Islet precursor cell (in vitro differentiated cells): Measurements from ENCODE around the gene AXIN1.
"Not testable (repeated sequence)": the region's sequence is repeated elsewhere in the genome, so short reads cannot be mapped to it uniquely, and the experiment has no call there.

Experiments used
- DNase-seq: peaks from one replicate; pipeline ENCODE4 v3.0.0-alpha.2; 2018

AXIN1 gene

DNA sequence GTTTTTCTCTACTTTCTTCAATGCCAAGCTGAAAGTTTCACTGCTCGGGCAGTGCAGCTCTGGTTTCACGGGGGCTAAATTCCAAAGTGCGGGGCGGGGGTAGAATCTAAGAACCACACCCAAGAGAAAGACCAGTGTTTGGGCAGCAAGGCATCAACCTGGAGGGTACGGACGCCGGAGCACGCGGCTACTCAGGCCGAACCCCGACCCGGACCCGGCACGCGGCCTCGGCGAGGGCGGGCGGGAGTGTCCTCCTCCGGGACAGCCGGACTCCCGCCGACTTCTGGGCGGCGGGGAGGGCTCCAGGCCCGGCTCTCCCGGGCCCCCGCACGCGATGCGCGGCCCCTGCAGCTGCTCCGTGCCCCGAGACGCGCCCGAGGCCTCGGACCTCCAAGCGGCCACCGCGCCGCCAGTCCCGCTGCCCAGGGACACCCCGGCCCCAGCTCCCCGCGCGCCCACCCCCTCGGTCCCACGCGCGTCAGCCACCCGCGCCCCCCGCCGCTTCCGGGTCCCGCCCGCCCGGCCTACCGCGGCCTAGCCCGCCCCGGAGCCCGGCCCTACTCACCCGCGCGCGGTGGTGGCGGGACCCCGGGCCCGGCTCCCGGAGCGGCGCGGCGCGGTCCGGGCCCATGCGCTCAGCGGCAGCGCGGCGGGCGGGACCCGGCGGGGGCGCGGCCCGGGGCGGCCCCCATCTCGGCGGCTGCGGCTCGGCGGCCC, 561 bp downstream of the AXIN1 start:
- DNase-seq, result peak; percentile 55

DNA sequence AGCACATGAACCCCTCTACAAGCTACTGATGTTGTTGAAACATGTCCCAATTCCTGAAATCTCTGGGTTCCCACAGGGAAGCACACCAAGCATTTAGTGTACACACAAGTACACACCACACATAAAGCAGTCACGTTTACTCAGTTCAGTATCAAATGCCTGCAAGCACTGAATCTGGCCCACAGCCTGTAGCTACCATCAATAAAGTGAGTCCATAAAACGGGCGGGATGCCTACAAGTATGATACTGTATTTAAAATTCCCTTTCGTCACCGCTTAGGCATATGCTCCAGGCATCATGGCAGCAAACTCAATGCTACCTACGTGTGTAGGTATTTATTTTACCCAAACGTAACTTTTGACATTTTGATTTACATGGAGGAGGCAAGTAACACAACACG, 2.3 kb downstream of the AXIN1 start:
- DNase-seq, result no peak

DNA sequence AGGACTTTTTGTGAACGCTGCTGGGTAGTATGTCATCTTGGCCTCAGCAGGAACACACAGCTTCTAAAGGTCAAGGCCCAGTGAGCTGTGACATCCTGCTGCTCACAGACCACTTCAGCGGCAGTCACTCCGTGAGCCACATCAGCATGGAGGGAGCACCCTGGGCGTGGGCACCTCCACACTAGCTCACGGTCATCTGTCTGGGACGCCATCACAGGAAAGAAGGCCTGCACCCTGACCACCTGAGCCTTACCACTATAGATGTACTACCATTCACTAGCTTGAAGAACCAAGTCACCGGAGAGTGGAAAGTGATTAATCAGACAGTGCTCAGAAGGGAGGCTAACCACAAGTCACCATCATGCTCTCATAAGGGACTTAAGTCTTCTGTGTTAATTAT, 3.3 kb downstream of the AXIN1 start:
- no peak for DNase-seq

DNA sequence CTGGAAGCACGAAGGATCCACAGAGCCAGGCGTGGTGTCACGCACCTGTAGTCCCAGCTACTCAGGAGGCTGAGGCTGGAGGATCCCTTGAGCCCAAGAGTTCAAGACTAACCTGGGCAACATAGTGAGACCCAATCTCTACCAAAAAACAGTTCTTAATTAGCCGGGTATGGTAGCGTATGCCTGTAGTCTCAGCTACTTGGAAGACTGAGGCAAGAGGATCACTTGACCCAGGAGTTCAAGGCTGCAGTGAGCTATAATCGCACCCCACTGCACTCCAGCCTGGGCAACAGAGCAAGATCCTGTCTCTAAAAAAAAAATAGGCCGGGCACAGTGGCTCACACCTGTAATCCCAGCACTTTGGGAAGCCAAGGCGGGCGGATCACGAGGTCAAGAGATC, 4.0 kb downstream of the AXIN1 start:
- not testable (repeated sequence) for DNase-seq

DNA sequence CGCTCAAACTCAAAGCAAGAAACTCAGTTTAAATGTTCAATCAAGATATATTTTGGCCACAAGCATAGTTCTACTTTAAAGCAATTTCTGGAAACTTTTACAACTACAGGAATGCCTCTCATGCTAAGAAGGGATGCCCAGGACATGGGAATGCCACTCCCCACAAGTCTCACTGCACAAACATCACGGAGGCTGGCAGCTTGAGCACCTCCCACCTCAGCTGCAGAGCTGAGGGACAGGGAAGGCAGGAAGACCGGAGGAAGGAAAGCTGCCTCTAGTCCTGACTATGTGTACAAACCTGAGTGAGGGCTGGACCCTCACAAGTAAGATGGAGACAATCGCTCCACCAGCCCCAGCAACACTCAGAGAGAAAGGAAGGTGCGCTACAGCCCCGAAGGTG, 5.3 kb downstream of the AXIN1 start:
- no peak for DNase-seq

DNA sequence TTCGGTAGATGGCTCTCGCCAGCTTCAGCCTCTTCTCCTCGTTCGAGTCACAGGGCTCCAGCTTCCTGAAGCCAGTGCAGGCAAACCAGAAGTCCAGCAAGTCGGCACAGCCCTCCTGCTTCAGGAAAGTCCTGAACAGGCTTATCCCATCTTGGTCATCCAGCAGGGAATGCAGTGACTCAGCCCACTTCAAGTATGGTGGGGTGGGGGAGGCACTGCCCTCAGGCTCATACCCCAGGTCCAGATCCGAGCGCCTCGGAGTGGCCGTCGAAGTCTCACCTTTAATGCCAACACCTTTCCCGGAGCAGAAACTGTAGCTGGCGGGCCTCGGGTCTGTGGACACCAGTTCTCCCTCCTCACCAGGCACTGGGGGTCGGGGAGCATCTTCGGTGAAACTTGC, 5.9 kb downstream of the AXIN1 start:
- peak; percentile 90 for DNase-seq

DNA sequence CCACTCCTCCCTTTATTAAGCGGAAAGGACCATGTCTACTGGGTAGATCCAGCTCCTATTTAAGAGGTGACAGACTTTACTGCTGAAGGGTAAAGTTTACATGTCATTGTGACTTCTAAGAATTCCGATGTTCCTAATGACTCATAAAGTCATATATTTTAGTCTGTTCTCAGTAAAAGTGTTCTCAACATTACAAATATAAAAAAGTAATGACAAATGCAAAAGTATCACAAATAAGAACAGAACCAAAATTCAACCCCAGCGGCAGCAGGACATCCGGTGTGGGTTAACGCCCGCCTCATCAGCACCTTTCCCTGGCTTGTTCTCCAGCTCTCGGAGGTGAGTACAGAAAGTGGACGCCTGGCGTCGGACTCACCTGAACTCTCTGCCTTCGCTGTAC, 6.8 kb downstream of the AXIN1 start:
- DNase-seq, result peak; percentile 40

DNA sequence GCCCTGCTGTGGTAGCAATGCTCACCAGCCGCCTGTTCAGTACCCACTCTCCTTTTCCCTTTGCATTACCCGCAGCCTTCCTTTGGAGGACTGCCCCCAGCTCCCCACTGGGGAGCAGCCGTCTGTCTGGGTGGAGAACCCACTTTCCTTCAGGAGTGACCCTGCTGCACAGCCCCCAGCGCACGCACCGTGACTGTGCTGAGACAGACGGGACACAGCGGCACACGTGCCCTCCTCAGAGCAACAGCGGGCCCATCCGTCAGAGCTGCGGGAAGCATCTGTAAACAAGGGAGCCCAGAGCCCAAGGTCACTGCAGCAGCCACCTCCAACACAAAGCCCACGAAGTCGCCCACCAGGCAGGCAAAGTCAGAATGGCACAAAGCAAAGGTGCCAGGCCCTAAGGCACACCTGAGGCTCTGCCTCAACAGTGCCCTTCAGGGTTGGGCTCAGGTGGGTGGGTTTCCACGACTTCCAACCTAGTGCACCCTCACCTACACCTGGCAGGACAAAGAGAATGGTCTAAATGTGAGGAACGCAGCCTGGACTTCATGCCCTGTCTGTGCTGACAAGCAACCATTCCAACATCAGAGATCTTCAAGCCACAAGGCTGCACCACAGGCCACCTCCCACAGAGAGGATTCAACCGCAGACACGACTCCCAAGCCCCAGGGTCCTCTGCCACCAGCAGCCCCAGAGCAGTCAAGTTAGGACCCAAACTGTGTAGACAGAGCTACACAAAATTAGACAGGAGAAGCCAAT, 9.9 kb downstream of the AXIN1 start:
- no peak for DNase-seq

DNA sequence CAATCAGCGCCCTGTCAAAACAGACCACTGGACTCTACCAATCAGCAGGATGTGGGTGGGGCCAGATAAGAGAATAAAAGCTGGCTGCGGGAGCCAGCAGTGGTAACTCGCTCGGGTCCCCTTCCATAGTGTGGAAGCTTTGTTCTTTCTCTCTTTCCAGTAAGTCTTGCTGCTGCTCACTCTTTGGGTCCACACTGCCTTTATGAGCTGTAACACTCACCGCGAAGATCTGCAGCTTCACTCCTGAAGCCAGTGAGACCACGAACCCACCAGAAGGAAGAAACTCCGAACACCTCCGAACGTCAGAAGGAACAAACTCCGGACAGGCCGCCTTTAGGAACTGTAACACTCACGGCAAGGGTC, 10.6 kb downstream of the AXIN1 start:
- not testable (repeated sequence) for DNase-seq

DNA sequence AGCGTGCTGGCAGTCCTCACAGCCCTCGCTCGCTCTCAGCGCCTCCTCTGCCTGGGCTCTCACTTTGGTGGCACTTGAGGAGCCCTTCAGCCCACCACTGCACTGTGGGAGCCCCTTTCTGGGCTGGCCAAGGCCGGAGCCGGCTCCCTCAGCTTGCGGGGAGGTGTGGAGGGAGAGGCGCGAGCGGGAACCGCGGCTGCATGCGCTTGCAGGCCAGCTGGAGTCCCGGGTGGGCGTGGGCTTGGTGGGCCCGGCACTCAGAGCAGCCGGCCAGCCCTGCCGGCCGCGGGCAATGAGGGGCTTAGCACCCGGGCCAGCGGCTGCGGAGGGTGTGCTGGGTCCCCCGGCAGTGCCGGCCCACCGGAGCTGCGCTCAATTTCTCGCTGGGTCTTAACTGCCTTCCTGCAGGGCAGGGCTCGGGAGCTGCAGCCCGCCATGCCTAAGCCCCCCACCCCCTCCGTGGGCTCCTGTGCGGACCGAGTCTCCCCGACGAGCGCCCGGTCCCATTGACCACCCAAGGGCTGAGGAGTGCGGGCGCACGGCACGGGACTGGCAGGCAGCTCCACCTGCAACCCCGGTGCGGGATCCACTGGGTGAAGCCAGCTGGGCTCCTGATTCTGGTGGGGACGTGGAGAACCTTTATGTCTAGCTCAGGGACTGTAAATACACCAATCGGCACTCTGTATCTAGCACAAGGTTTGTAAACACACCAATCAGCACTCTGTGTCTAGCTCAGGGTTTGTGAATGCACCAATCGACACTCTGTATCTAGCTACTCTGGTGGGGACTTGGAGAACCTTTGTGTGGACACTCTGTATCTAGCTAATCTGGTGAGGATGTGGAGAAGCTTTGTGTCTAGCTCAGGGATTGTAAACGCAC, 11.2 kb downstream of the AXIN1 start:
- not testable (repeated sequence) for DNase-seq

DNA sequence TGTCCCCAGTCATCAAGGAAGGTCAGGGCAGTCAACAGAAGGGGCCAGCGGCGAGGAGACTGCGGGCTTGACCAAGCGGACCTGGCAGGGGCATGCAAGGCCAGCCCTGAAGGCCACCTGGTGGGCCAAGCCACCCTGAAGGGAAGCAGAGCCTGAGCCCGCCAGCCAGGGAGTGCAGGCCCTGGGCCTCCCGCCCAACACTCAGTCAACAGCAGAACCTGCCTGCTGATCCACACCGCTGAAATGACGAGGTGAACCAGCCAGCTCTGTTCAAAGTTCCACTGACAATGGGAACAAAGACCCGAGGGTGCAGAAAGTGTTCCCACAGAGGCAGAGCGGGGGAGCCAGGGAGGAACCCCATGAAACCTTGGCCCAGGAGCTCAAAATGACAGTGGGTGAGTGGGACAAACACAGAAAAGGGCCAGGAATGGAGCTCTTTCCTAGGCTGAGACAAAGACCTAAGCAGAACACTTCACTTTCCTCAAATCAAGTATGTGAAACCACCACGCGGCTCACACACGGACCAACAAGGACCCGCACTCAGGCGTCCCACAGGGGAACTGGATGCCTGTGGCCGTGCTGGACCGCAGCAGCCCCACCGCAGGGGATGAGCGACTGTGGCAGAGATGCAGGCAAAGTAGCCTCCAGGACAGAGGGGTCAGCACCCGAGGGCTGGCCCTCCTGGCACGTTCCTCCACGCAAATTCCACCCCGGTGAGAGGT, 12.0 kb downstream of the AXIN1 start:
- peak; percentile 43 for DNase-seq

DNA sequence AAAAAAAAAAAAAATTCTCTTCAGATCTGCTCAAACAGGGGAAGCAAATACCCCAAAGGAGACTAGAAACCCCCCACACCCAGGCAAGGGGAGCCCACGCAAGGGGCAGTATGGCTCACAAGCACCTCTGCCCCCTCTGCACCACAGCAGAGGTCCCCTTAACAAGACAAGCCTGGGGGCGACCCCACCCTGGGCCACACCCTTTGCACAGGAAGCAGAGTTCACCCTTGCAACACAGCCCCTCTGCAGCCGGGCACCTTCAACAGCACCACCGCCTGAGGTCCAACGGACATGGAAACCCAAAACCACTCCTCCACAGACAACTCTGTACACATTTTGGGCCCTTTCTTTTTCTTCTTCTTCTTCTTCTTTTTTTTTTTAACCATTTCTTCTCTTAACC, 12.8 kb downstream of the AXIN1 start:
- peak; percentile 43 for DNase-seq

DNA sequence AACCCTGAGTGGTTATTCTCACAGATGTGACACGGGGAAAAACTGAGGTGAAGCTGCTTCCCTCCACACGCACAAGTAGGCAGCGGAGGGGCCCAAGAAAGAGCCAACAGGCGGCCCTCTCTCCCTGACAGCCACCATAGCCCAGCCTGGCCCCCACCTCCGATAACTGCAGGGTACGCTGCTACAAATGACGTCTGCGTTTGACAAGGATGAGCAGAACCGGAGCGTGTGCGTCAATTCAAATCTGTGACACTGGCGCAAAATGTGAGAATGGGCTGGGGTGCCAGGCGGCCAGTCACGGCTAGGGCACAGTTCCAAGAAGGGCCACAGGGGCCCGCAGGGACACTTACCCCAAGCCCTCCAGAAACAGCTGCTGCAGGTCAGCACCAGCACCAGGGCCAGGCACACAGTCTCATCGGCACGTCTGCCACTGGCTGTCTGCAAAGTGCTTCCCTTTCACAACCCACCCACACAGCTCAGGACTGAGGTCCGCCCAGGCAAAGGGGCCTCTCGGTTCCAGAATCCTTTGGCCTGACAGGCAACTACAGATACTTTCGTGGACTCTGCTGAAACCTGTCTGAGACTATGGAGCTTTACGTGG, 14.4 kb downstream of the AXIN1 start:
- no peak for DNase-seq

DNA sequence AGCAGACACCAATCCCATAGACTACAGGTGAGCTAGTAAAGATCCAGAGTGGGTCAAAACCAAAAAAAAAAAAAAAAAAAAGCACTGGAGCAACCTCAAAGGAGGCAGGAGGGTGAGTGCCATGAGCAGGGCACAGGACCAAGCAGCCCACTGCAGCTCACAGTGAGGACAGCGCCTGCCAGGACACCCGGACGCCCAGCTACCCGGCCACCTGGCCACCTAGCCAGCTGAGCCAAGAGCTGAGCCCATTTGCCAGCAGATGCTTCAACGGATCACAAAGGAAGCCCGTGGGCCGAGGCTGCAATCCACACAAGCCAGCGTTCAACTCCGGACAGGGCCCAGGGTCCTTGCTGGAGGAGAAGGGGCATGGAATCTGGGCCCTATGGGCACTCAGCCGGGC, 15.1 kb downstream of the AXIN1 start:
- no peak for DNase-seq

DNA sequence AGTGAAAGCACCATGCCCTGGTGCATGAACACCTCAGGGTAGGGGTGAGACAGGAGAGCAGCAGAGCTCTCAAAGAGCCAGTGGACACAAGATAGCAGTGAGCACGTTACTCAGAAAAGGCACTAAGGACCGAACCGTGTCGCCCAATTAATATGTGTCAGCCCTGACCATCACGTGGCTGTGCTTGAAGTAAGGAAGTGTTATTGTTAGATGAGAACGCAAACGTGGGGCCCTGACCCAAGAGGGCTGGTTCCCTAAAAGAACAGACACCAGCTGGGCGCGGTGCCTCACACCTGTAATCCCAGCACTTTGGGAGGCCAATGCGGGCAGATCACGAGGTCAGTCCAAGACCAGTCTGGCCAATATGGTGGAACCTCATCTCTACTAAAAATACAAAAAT, 16.3 kb downstream of the AXIN1 start:
- no peak for DNase-seq

DNA sequence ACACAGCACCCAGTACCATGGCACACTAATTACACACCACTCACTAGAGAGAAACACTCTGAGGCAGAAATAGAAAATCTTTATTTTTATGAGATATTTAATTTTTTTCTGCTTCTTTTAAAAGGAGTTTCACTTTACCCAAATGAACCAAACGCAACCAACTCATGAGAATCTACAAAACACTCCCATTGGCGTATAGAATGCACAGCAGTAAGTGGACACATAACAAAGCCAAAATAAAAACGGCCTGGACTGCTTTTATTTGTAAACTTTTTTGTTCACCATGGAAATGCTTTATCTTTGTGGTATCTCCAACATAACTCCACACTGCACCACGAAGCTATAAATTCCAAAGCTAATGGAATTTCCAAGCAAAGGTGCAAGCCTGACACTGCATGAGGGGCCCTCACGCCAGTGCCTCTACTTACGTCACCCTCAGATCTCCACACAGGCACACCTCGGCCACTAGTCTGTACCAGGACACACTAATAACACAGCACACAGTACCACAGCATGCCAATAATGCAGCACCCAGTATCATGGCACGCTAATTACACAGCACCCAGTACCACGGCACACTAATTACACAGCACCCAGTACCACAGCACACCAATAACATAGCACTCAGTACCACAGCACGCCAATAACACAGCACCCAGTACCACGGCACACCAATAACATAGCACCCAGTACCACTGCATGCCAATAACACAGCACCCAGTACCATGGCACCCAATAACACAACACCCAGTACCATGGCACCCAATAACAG, 17.5 kb downstream of the AXIN1 start:
- not testable (repeated sequence) for DNase-seq

DNA sequence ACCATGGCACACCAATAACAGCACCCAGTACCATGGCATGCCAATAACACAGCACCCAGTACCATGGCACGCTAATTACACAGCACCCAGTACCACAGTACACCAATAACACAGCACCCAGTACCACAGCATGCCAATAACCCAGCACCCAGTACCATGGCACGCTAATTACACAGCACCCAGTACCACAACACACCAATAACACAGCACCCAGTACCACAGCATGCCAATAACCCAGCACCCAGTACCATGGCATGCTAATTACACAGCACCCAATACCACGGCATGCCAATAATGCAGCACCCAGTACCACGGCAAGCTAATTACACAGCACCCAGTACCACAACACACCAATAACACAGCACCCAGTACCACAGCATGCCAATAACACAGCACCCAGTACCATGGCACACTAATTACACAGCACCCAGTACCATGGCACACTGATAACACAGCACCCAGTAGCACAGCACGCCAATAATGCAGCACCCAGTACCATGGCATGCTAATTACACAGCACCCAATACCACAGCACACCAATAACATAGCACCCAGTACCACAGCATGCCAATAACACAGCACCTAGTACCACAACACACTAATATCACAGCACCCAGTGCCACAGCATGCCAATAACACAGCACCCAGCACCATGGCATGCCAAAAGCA, 18.2 kb downstream of the AXIN1 start:
- DNase-seq, result not testable (repeated sequence)

DNA sequence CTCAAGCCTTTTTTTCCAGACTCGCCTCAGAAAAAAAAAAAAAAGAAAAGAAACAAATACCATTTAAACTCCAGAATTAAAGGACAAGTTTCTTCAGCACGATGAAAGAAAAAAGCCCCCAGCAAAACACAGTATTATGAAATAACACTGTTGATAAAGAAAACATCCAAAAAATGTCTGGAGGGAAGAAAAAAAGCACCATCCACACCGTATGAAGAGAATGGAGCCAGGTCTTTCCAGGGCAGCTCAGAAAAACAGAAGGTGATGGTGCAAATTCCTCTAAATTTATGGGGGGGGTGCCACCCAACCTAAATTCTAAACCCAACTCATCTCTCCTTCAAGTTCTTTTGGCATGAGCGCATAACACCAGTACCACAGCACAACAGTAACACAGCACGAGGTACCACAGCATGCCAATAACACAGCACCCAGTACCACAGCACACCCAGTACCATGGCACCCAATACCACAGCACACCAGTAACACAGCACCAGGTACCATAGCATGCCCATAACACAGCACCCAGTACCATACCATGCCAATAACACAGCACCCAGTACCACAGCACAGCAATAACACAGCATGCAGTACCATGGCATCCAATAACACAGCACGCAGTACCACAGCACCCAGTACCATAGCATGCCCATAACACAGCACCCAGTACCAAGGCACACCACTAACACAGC, 19.0 kb downstream of the AXIN1 start:
- DNase-seq, result no peak

DNA sequence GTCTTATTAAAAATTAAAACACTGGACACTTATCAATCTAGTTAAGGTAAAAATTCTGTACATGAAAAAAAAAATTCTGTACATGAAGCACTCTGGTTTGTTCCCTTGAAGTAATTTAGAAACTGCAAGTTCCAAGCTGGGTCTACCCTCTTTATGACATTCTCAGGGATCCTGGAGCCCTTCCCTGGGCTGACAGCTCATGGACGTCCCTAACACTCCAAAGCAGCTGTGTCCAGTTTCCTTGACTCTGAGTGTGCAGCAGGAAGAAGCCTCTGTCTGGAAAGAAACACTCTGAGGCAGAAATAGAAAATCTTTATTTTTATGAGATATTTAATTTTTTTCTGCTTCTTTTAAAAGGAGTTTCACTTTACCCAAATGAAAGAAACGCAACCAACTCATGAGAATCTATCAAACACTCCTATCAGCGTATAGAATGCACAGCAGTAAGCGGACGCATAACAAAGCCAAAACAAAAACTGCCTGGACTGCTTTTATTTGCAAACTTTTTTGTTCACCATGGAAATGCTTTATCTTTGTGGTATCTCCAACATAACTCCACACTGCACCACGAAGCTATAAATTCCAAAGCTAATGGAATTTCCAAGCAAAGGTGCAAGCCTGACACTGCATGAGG, 21.2 kb downstream of the AXIN1 start:
- DNase-seq, result peak; percentile 49

DNA sequence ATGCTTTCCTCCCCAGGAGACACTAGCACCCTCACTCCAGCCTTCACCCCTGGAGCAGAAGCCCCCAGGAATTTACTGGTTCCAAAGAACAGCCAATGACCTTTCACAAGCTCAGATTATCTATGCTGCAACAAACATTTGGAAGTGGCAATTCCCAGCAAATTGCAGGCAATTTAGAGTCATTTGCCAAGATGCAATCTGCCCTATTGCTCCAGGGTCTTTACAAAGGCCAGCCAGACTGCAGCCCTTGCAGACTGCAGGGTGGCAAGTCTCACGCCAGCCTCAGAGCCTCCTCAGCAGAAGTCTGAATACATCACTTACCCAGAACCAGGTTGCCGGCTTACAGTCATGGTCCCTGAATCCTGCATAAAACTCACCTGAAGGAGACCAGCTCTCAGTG, 21.8 kb downstream of the AXIN1 start:
- DNase-seq, result peak; percentile 89
